ENCODE data around the gene VPREB3. TPM values are rescaled to one million over a fixed set of nuclear protein-coding genes. Genes with fewer than 3 reads are reported as not detected.

VPREB3 gene
- total and polyA plus RNA-seq, 8 donors: 0.78 to 0.80 TPM; not detected in 6

GRCh38 chr22:23800297-23801237, 46.3 kb upstream of the VPREB3 start:
- ATAC-seq (no peak), FAIRE-seq (no peak), DNase-seq (no peak)
- WGBS, 2 donors: 94 to 97% methylated on average over 18 of the region's 18 CpGs
- Histone ChIP-seq H3K36me3 (peaks cover 0 to 70% (median 26%) of the 10 kb centered on the region in 3 donors), H3K4me1 (no peaks in the 10 kb centered on the region), H3K27ac (no peak overlapping the region), H3K27me3 (no peaks in the 10 kb centered on the region), H3K9me3 (no peaks in the 10 kb centered on the region), H3K4me3 (no peak overlapping the region)
- intact Hi-C loops (cut with DNase I): no loop called here
- TF ChIP-seq CTCF (IDR thresholded peaks at IDR 0.05): no peak

DNA sequence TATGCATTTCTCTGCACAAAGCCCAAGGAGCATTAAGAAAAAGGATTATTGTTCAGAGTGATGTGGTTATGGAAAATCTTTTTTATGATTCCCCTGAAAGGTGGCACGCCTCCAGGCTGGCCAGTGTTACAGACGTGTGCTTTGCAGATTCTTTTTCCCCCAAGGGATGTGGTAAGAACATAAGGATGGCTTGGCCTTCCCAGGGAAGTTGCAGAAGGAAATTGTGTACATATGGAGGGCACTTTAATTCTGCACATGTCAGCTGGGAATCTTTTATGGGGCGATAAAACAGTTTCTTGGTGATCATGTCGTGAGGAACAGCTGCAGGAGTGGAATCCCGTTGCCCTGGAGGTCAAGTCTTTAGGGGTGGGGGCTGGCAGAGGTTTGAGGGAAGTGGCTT, 42.2 kb upstream of the VPREB3 start:
- no peaks in the 10 kb centered on the region for H3K9me3 ChIP-seq
- H3K27me3 ChIP-seq: no peaks in the 10 kb centered on the region
- no peak overlapping the region for H3K4me3 ChIP-seq
- DNase-seq (no peak), ATAC-seq (no peak), FAIRE-seq (no peak)
- H3K4me1 ChIP-seq: no peaks in the 10 kb centered on the region
- WGBS, 2 donors: 86 to 87% methylated on average over 5 of the region's 5 CpGs
- peaks cover 0 to 67% (median 24%) of the 10 kb centered on the region in 3 donors for H3K36me3 ChIP-seq
- intact Hi-C loops (cut with DNase I): no loop called here
- TF ChIP-seq CTCF (IDR thresholded peaks at IDR 0.05): no peak
- no peak overlapping the region for H3K27ac ChIP-seq

- Histone ChIP-seq H3K27me3 (no peaks in the 10 kb centered on the region), H3K9me3 (no peaks in the 10 kb centered on the region), H3K36me3 (peaks cover 0 to 47% (median 12%) of the 10 kb centered on the region in 3 donors), H3K4me1 (peaks cover 6 to 14% (median 8%) of the 10 kb centered on the region in 3 donors), H3K27ac (no peak overlapping the region), H3K4me3 (no peak overlapping the region)
- FAIRE-seq: no peak
- WGBS, 2 donors: 80 to 81% methylated on average over 8 of the region's 8 CpGs
- no peak for ATAC-seq
- intact Hi-C loops (cut with DNase I): no loop called here
- no peak for TF ChIP-seq CTCF (IDR thresholded peaks at IDR 0.05)
- peak in 1 of 6 donors; percentile 22 for DNase-seq
These were observed 39.1 kb upstream of the VPREB3 start for GRCh38 chr22:23793326-23793725.

- ATAC-seq (no peak), FAIRE-seq (no peak), DNase-seq (peak in 1 of 6 donors; percentile 36)
- H3K36me3 ChIP-seq: peaks cover 0 to 40% (median 12%) of the 10 kb centered on the region in 3 donors
- H3K9me3 ChIP-seq: no peaks in the 10 kb centered on the region
- no peak overlapping the region for H3K4me3 ChIP-seq
- WGBS, 2 donors: 83 to 86% methylated on average over 25 of the region's 25 CpGs
- TF ChIP-seq CTCF (IDR thresholded peaks at IDR 0.05): no peak
- no peaks in the 10 kb centered on the region for H3K27me3 ChIP-seq
- intact Hi-C loops (cut with DNase I): no loop called here
- peaks cover 8 to 20% (median 9%) of the 10 kb centered on the region in 3 donors for H3K4me1 ChIP-seq
- no peak overlapping the region for H3K27ac ChIP-seq
These were observed 37.8 kb upstream of the VPREB3 start for GRCh38 chr22:23791738-23792645.
